GM21423 (cell line): ENCODE measurements around the gene NMS.

Experiments
- ATAC-seq: cut with Tn5 transposase; IDR thresholded peaks from one replicate; pipeline ENCODE4 v1.9.1; 2021; ENCODE audit warnings: mild to moderate bottlenecking, moderate library complexity; ENCODE audit not compliant: unreplicated experiment

NMS gene

DNA sequence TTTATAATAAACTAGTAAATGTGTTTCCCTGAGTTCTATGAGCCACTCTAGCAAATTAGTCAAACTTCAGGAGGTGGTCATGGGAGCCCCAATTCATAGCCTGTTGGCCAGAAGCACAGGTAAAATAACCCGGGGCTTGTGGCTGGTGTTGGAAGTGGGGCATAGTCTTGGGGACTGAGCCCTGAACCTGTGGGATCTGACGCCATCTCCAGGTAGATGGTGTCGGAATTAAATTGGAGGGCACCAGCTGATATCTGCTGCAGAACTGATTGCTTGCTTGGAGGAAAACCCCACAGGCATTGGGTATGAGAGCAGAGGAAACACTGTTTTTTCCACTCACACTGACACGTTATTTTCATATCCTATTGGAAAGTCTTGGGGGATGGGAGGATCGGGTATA, 14.1 kb downstream of the NMS start:
- ATAC-seq: no peak

GRCh38 chr2:100485396-100485795, 15.1 kb downstream of the NMS start:
- ATAC-seq: no peak

- no peak for ATAC-seq
These were observed 24.4 kb downstream of the NMS start for GRCh38 chr2:100494712-100495111.

- ATAC-seq: no peak
These were observed 32.5 kb downstream of the NMS start for GRCh38 chr2:100502782-100503181.

GRCh38 chr2:100504542-100504941, 34.3 kb downstream of the NMS start:
- no peak for ATAC-seq

- ATAC-seq: no peak
These were observed 38.8 kb downstream of the NMS start for GRCh38 chr2:100509066-100509465.

DNA sequence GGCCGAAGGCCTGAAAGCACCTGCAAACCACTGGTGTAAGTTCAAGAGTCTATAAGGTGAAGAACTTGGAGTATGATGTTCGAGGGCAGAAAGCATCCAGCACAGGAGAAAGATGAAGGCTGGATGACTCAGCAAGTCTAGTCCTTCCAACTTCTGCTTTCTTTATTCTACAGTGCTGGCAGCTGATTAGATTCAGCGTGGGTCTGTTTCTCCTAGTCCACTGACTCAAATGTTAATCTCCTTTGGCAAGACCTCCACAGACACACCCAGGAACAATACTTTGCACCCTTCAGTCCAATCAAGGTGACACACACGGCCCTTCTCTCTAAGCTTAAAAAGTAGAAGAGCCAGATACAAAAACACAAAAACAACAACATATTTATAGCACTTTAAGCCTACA, 43.4 kb downstream of the NMS start:
- no peak for ATAC-seq

DNA sequence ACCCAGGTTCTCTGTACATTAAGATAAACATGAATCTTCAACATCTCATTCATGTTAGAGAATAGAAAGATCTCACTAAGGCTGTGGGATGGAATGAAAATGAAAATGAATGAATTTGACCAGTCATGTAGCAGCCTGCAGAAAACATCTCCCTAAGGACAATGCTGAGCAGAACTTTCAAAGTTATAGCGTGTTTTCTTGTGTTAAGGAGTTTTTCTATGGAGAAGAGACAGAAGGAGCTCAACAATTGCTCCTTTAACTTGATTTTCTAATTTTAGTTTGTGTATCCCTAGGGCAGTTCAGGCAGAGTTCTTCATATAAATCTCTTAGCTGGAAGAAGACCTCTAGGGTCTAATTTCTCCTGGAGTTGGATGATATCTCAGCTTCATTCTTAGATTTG, 47.3 kb downstream of the NMS start:
- ATAC-seq: no peak

DNA sequence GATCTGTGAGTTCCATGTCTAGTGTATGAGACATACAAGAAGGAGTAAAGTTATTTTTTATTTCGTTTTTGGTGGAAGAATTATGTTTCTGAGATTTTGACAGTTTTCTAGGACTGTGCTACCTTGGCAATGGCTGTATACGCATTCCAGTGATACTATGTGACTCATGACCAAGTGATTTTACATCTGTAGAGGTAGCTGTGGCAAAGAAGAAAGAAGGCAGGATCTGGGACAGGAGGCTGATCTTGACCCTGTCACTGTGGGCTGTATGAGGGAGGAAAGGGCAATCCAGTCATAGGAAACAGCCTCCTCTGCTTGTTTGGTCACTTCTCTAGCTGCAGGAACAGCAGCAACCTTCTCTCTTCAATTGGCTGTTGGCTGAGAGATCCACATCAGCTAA, 48.5 kb downstream of the NMS start:
- ATAC-seq: no peak

GRCh38 chr2:100520224-100520623, 49.9 kb downstream of the NMS start:
- ATAC-seq: no peak

GRCh38 chr2:100522430-100522829, 52.1 kb downstream of the NMS start:
- no peak for ATAC-seq

DNA sequence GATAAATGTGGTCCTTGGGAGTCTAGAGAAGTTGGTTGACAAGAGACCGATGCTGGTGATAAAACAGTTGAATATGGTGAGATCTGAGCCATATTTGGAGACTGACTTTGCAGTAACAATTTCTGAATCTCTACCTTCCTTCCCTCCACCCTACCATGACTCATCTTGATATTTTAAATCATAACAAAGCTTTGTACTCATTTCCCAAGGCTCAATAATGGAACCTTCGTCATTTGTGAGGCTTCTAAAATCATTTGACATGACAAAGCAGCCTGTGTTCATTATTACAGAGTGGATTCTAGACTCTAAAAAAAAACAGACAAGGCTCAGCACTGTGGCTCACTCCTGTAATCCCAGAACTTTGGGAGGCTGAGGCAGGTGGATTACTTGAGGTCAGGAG, 54.0 kb downstream of the NMS start:
- no peak for ATAC-seq

- ATAC-seq: no peak
These were observed 56.6 kb downstream of the NMS start for GRCh38 chr2:100526868-100527267.

- ATAC-seq: no peak
These were observed 57.2 kb downstream of the NMS start for GRCh38 chr2:100527440-100528015.

GRCh38 chr2:100529176-100529575, 58.9 kb downstream of the NMS start:
- no peak for ATAC-seq

DNA sequence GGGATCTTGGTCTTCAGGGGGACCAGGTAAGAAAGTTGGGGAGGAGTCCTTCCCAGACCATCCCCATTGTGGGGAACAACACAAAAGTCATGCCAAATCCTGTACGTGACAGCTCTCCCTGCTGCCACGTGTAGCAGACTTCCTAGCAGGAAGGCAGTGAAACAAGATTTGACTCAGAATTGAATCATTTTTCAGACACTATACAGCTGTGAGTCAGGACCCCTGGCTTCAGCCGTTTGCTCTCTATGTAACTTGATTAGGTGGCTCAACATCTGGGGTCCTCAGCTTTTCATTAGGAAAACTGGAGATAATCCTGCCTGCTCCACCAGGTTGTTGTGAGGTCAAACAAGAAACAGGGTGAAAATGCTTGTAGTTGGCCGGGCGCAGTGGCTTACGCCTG, 59.6 kb downstream of the NMS start:
- no peak for ATAC-seq
